Measurements from ENCODE around the gene UNC5CL.
A peak's percentile ranks its signal among the peaks of the same experiment; 100 is the strongest.

UNC5CL gene

DNA sequence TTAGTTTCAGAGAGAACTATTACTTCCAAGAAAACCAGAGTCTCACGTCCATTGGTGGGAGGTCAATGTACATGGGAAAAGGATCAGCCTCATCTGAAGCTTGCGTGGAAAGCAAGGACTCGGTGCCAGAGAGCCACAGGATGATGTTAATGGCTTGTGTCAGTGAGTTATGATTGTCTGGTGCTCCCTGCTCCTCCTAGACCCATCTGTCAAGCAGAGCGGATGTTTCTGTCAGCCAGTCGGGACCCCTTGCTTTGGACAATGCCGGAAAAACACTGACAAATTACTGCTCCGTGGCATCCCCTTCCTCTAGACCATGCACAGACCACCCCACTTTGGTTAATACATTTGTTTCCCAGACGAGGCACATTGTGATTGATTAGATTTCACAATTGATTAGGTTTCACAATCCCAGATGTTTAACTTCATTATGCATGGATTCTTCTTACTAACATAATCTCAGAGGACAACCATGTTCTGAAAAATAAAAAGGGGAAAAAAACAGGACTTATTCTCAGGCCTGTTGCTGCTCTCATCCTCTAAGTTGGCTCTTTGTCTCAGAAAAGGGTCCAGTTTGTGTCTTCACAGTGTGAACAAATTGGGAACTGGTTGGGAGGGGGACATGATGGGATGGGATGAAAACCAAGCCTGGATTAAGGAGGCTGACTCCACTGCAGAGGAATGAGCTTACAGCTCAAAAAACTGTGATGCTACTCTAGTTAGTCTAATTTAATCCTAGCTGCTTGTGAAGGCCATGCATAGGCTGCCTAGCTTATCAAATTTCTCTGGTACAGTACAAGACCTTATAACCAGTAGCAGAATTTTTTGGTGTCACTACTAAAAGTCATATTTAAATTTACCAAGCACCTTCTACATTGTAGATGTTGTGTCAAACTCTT lies 51.9 kb downstream of the UNC5CL start:
- Histone ChIP-seq H4K5ac (ENCODE audit: low read length) (no peak overlapping the region), H3K4me3 (ENCODE audit: low read length) (no peak overlapping the region), H3K27me3 (ENCODE audit: insufficient read depth, low read length, poor library complexity) (no peaks in the 10 kb centered on the region), H3K23ac (ENCODE audit: low read length) (no peak overlapping the region), H2BK120ac (ENCODE audit: low read depth, low read length) (no peak overlapping the region), H3K56ac (ENCODE audit: low read length) (no peak overlapping the region), H3K36me3 (ENCODE audit: control insufficient read depth, insufficient read depth, low read length) (no peaks in the 10 kb centered on the region), H3K79me1 (ENCODE audit: low read length) (no peaks in the 10 kb centered on the region), H2AK5ac (ENCODE audit: low read length) (no peak overlapping the region), H3K4ac (ENCODE audit: low read depth, low read length) (no peak overlapping the region), H3K4me2 (ENCODE audit: low read length) (no peak overlapping the region), H3K9ac (ENCODE audit: low read length) (no peak overlapping the region), H2BK5ac (ENCODE audit: low read length) (no peak overlapping the region), H3K4me1 (ENCODE audit: control insufficient read depth, low read depth, low read length) (no peaks in the 10 kb centered on the region), H4K8ac (ENCODE audit: low read depth, low read length) (no peak overlapping the region), H3K18ac (ENCODE audit: low read length) (no peak overlapping the region), H3K27ac (ENCODE audit: low read depth, low read length) (no peak overlapping the region), H3K79me2 (ENCODE audit: control insufficient read depth, insufficient read depth, low read length) (no peaks in the 10 kb centered on the region), H2BK15ac (replicated peaks; ENCODE audit: low read depth) (no peak overlapping the region)
- WGBS (ENCODE audit: extremely low coverage, insufficient coverage, low lambda C conversion rate): no CpG with 5 or more reads among the region's 8 CpGs
- no peak for DNase-seq

DNA sequence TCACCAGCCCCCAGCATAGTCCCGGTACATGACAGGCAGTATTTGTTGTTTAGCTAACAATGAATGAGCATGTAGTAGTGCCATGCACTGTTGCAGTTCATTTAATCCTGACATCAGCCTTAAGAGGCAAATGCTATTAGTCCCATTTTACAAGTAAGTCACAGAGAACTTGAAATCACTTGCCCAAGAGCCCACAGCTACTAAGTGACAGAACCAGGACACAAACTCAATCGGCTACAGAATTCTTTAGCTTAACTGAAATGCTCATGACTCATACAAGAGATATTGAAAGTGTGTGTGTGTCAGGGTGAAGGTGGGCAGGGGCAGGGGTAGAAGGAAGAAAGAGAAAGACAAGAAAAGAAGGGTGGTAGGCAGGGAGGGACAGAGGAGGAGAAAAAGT lies 52.7 kb downstream of the UNC5CL start:
- no peaks in the 10 kb centered on the region for H3K4me1 ChIP-seq (ENCODE audit: control insufficient read depth, low read depth, low read length)
- no peak overlapping the region for H3K4me2 ChIP-seq (ENCODE audit: low read length)
- no peaks in the 10 kb centered on the region for H3K79me2 ChIP-seq (ENCODE audit: control insufficient read depth, insufficient read depth, low read length)
- WGBS (ENCODE audit: extremely low coverage, insufficient coverage, low lambda C conversion rate): no CpG with 5 or more reads among the region's 2 CpGs
- DNase-seq: no peak
- no peak overlapping the region for H2AK5ac ChIP-seq (ENCODE audit: low read length)
- H3K23ac ChIP-seq (ENCODE audit: low read length): no peak overlapping the region
- H4K8ac ChIP-seq (ENCODE audit: low read depth, low read length): no peak overlapping the region
- H3K27ac ChIP-seq (ENCODE audit: low read depth, low read length): no peak overlapping the region
- no peak overlapping the region for H3K4me3 ChIP-seq (ENCODE audit: low read length)
- H3K18ac ChIP-seq (ENCODE audit: low read length): no peak overlapping the region
- H4K5ac ChIP-seq (ENCODE audit: low read length): no peak overlapping the region
- no peak overlapping the region for H3K9ac ChIP-seq (ENCODE audit: low read length)
- H3K79me1 ChIP-seq (ENCODE audit: low read length): no peaks in the 10 kb centered on the region
- H3K36me3 ChIP-seq (ENCODE audit: control insufficient read depth, insufficient read depth, low read length): no peaks in the 10 kb centered on the region
- H2BK15ac ChIP-seq (replicated peaks; ENCODE audit: low read depth): no peak overlapping the region
- H3K4ac ChIP-seq (ENCODE audit: low read depth, low read length): no peak overlapping the region
- H2BK5ac ChIP-seq (ENCODE audit: low read length): no peak overlapping the region
- H3K27me3 ChIP-seq (ENCODE audit: insufficient read depth, low read length, poor library complexity): no peaks in the 10 kb centered on the region
- H2BK120ac ChIP-seq (ENCODE audit: low read depth, low read length): no peak overlapping the region
- no peak overlapping the region for H3K56ac ChIP-seq (ENCODE audit: low read length)

DNA sequence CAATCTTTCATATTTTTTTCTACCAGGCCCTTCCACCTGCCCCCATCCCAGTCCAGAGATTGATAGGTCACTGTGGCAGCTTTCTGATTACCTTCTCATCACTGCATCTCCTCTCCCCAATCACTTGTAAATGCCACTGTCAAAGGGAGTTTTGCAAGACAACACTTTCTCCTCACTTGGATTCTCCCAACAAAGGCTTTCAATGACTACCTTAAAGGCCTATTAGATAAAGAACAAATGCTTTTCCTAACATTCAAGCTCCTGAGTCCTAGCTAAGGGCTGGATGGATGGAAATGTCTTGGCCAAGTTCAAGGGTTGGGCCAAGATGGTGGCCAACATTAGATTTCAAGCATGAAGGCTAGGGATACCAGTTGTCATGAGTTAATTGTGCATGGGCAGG lies 55.3 kb downstream of the UNC5CL start:
- Histone ChIP-seq H3K4ac (ENCODE audit: low read depth, low read length) (no peak overlapping the region), H2BK120ac (ENCODE audit: low read depth, low read length) (no peak overlapping the region), H3K27me3 (ENCODE audit: insufficient read depth, low read length, poor library complexity) (no peaks in the 10 kb centered on the region), H3K18ac (ENCODE audit: low read length) (no peak overlapping the region), H4K5ac (ENCODE audit: low read length) (no peak overlapping the region), H3K9ac (ENCODE audit: low read length) (no peak overlapping the region), H3K4me1 (ENCODE audit: control insufficient read depth, low read depth, low read length) (no peaks in the 10 kb centered on the region), H4K8ac (ENCODE audit: low read depth, low read length) (no peak overlapping the region), H3K79me1 (ENCODE audit: low read length) (no peaks in the 10 kb centered on the region), H2AK5ac (ENCODE audit: low read length) (no peak overlapping the region), H3K27ac (ENCODE audit: low read depth, low read length) (no peak overlapping the region), H3K79me2 (ENCODE audit: control insufficient read depth, insufficient read depth, low read length) (no peaks in the 10 kb centered on the region), H3K56ac (ENCODE audit: low read length) (no peak overlapping the region), H2BK15ac (replicated peaks; ENCODE audit: low read depth) (no peak overlapping the region), H3K36me3 (ENCODE audit: control insufficient read depth, insufficient read depth, low read length) (no peaks in the 10 kb centered on the region), H3K23ac (ENCODE audit: low read length) (no peak overlapping the region), H3K4me3 (ENCODE audit: low read length) (no peak overlapping the region), H2BK5ac (ENCODE audit: low read length) (no peak overlapping the region), H3K4me2 (ENCODE audit: low read length) (no peak overlapping the region)
- DNase-seq: no peak

DNA sequence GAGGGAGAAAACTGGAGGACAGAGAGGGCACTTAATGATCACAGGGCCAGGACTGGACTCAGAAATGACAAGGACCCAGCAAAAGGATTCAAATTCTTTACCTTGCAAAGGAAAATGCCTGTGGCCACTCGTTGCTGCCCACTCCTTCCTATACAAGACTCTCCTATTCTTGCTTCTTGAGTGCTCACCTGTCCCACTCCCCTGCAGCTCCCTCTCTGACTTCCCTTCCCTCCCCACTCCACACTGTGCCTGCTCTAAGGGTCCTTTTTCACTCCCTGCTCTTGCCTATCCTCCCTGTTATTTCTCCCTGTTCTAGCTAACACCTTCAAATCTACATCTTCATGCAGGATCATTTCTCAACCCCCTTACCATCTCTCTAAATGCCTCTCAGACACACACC lies 56.1 kb downstream of the UNC5CL start:
- no peaks in the 10 kb centered on the region for H3K79me2 ChIP-seq (ENCODE audit: control insufficient read depth, insufficient read depth, low read length)
- H3K56ac ChIP-seq (ENCODE audit: low read length): no peak overlapping the region
- H3K79me1 ChIP-seq (ENCODE audit: low read length): no peaks in the 10 kb centered on the region
- no peak overlapping the region for H3K4me3 ChIP-seq (ENCODE audit: low read length)
- no peak overlapping the region for H3K23ac ChIP-seq (ENCODE audit: low read length)
- no peak overlapping the region for H2BK5ac ChIP-seq (ENCODE audit: low read length)
- no peaks in the 10 kb centered on the region for H3K4me1 ChIP-seq (ENCODE audit: control insufficient read depth, low read depth, low read length)
- H3K4me2 ChIP-seq (ENCODE audit: low read length): no peak overlapping the region
- H3K9ac ChIP-seq (ENCODE audit: low read length): no peak overlapping the region
- H2BK15ac ChIP-seq (replicated peaks; ENCODE audit: low read depth): no peak overlapping the region
- no CpG with 5 or more reads among the region's 1 CpG for WGBS (ENCODE audit: extremely low coverage, insufficient coverage, low lambda C conversion rate)
- no peaks in the 10 kb centered on the region for H3K27me3 ChIP-seq (ENCODE audit: insufficient read depth, low read length, poor library complexity)
- H4K8ac ChIP-seq (ENCODE audit: low read depth, low read length): no peak overlapping the region
- no peak overlapping the region for H3K4ac ChIP-seq (ENCODE audit: low read depth, low read length)
- no peaks in the 10 kb centered on the region for H3K36me3 ChIP-seq (ENCODE audit: control insufficient read depth, insufficient read depth, low read length)
- H2BK120ac ChIP-seq (ENCODE audit: low read depth, low read length): no peak overlapping the region
- H3K18ac ChIP-seq (ENCODE audit: low read length): no peak overlapping the region
- no peak for DNase-seq
- no peak overlapping the region for H3K27ac ChIP-seq (ENCODE audit: low read depth, low read length)
- no peak overlapping the region for H4K5ac ChIP-seq (ENCODE audit: low read length)
- H2AK5ac ChIP-seq (ENCODE audit: low read length): no peak overlapping the region

DNA sequence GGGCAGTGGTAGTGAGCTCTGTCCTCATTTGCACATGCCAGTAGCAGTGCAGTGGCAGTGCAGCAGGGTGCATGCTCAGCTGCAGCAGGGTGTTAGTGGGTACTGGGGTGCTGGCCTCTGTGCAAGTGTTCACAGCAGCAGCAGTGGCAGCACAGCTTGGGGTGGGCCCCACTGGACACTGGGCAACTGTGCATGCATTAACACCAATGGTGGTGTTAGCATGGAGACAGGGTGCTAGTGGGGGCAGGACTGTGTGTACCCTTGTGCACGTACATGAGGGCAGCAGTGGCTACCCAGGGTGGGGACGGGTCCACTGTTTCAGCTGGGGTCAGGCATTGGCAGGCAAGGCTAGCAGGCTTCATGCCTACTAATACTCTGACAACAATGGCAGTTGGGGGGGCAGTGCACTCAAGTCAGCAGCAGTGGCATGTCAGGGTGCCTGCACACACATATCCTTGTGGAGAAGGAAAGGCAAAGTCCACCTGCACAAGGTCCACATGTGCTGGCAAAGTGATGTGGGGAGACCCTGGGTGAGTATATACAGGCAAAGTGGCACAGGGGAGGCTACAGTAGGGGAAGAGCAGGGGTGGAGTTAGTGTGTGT lies 60.2 kb downstream of the UNC5CL start:
- H2BK120ac ChIP-seq (ENCODE audit: low read depth, low read length): no peak overlapping the region
- no peaks in the 10 kb centered on the region for H3K36me3 ChIP-seq (ENCODE audit: control insufficient read depth, insufficient read depth, low read length)
- H3K4ac ChIP-seq (ENCODE audit: low read depth, low read length): no peak overlapping the region
- WGBS (ENCODE audit: extremely low coverage, insufficient coverage, low lambda C conversion rate): no CpG with 5 or more reads among the region's 2 CpGs
- H3K4me1 ChIP-seq (ENCODE audit: control insufficient read depth, low read depth, low read length): no peaks in the 10 kb centered on the region
- H3K23ac ChIP-seq (ENCODE audit: low read length): peak overlapping the region; percentile 66
- no peak overlapping the region for H4K8ac ChIP-seq (ENCODE audit: low read depth, low read length)
- no peak overlapping the region for H3K9ac ChIP-seq (ENCODE audit: low read length)
- no peak overlapping the region for H3K27ac ChIP-seq (ENCODE audit: low read depth, low read length)
- H2BK5ac ChIP-seq (ENCODE audit: low read length): no peak overlapping the region
- no peaks in the 10 kb centered on the region for H3K79me1 ChIP-seq (ENCODE audit: low read length)
- H2AK5ac ChIP-seq (ENCODE audit: low read length): no peak overlapping the region
- no peak overlapping the region for H4K5ac ChIP-seq (ENCODE audit: low read length)
- H3K27me3 ChIP-seq (ENCODE audit: insufficient read depth, low read length, poor library complexity): no peaks in the 10 kb centered on the region
- no peak overlapping the region for H3K4me2 ChIP-seq (ENCODE audit: low read length)
- no peak for DNase-seq
- no peak overlapping the region for H3K56ac ChIP-seq (ENCODE audit: low read length)
- H3K4me3 ChIP-seq (ENCODE audit: low read length): no peak overlapping the region
- no peak overlapping the region for H2BK15ac ChIP-seq (replicated peaks; ENCODE audit: low read depth)
- no peak overlapping the region for H3K18ac ChIP-seq (ENCODE audit: low read length)
- no peaks in the 10 kb centered on the region for H3K79me2 ChIP-seq (ENCODE audit: control insufficient read depth, insufficient read depth, low read length)
